Measurements from ENCODE around the gene BEND7. TPM values are rescaled to one million over a fixed set of nuclear protein-coding genes. Genes with fewer than 3 reads are reported as not detected.
"Not testable (repeated sequence)": the region's sequence is repeated elsewhere in the genome, so short reads cannot be mapped to it uniquely, and the experiment has no call there.

BEND7 gene
- total RNA-seq, 1 donor from 2014 or later, result 3.1 TPM

DNA sequence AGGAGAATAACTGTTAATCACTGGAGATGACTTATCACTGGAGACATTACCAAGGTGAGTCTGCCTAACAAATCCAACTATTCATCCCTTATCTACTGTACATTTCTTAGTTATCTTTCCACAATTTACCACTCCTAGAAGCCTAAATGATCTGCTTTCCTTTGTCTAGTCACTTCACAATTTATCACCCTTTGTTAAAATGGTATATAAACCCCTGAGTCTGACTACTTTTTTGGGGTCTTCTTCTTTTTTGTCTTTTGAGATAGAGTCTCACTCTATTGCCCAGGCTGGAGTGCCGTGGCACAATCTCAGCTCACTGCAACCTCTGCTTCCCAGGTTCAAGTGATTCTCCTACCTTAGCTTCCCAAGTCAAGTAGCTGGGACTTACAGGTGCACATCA, 114.7 kb downstream of the BEND7 start:
- no peak overlapping the region for H3K27ac Mint-ChIP-seq (ENCODE audit: unreplicated experiment)
- DNase-seq, result no peak
- peaks cover 3% of the 10 kb centered on the region for H3K27me3 Mint-ChIP-seq (ENCODE audit: unreplicated experiment)
- H3K9me3 Mint-ChIP-seq (ENCODE audit: unreplicated experiment), result peaks cover 8% of the 10 kb centered on the region
- TF ChIP-seq, protein P1, sequence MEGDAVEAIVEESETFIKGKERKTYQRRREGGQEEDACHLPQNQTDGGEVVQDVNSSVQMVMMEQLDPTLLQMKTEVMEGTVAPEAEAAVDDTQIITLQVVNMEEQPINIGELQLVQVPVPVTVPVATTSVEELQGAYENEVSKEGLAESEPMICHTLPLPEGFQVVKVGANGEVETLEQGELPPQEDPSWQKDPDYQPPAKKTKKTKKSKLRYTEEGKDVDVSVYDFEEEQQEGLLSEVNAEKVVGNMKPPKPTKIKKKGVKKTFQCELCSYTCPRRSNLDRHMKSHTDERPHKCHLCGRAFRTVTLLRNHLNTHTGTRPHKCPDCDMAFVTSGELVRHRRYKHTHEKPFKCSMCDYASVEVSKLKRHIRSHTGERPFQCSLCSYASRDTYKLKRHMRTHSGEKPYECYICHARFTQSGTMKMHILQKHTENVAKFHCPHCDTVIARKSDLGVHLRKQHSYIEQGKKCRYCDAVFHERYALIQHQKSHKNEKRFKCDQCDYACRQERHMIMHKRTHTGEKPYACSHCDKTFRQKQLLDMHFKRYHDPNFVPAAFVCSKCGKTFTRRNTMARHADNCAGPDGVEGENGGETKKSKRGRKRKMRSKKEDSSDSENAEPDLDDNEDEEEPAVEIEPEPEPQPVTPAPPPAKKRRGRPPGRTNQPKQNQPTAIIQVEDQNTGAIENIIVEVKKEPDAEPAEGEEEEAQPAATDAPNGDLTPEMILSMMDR (IDR thresholded peaks at IDR 0.05; ENCODE audit: partially characterized antibody, unreplicated experiment), result no peak
- no peak overlapping the region for H3K4me3 Mint-ChIP-seq (ENCODE audit: unreplicated experiment)
- H3K36me3 Mint-ChIP-seq (ENCODE audit: unreplicated experiment), result peaks cover 5% of the 10 kb centered on the region
- H3K4me1 Mint-ChIP-seq (ENCODE audit: low read depth, unreplicated experiment), result peaks cover 3% of the 10 kb centered on the region

DNA sequence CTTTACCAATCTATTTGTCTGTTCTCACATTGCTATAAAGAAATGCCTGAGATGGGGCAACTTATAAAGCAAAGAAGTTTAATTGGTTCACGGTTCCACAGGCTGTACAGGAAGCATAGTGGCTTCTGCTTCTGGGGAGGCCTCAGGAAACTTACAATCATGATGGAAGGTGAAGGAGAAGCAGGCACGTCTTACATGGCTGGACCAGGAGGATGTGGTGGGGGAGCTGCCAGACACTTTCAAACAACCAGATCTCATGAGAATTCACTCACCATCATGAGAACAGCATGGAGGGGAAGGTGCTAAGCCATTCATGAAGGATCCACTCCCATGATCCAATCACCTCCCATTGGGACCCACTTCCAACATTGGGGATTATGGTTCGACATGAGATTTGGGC, 115.9 kb downstream of the BEND7 start:
- TF ChIP-seq, protein P1 (IDR thresholded peaks at IDR 0.05; ENCODE audit: partially characterized antibody, unreplicated experiment), result no peak
- H3K36me3 Mint-ChIP-seq (ENCODE audit: unreplicated experiment), result peaks cover 5% of the 10 kb centered on the region
- H3K4me3 Mint-ChIP-seq (ENCODE audit: unreplicated experiment), result no peak overlapping the region
- no peak for DNase-seq
- H3K27me3 Mint-ChIP-seq (ENCODE audit: unreplicated experiment), result peaks cover 3% of the 10 kb centered on the region
- peaks cover 3% of the 10 kb centered on the region for H3K4me1 Mint-ChIP-seq (ENCODE audit: low read depth, unreplicated experiment)
- H3K27ac Mint-ChIP-seq (ENCODE audit: unreplicated experiment), result no peak overlapping the region
- peaks cover 8% of the 10 kb centered on the region for H3K9me3 Mint-ChIP-seq (ENCODE audit: unreplicated experiment)

DNA sequence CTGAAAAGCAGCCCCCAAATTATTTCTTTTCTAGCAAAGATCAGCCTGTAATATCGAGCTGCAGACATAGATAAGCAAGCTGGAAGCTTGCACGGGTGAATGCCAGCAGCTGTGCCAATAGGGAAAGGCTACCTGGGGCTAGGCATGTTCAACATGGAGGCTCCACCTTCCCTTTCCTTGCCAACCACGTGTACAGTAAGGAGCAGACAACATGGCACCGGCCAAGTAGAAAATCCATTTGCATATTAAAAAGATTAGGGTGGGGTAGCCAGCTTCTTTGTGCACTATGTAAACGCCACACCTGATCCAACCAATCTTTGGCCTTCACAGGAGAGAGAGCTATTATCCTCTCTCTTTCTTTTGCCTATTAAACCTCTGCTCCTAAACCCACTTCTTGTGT, 124.0 kb downstream of the BEND7 start:
- peaks cover 5% of the 10 kb centered on the region for H3K9me3 Mint-ChIP-seq (ENCODE audit: unreplicated experiment)
- TF ChIP-seq, protein P1 (IDR thresholded peaks at IDR 0.05; ENCODE audit: partially characterized antibody, unreplicated experiment), result no peak
- H3K36me3 Mint-ChIP-seq (ENCODE audit: unreplicated experiment), result peaks cover 9% of the 10 kb centered on the region
- DNase-seq, result no peak
- H3K27ac Mint-ChIP-seq (ENCODE audit: unreplicated experiment), result no peak overlapping the region
- H3K4me1 Mint-ChIP-seq (ENCODE audit: low read depth, unreplicated experiment), result no peaks in the 10 kb centered on the region
- no peak overlapping the region for H3K4me3 Mint-ChIP-seq (ENCODE audit: unreplicated experiment)
- no peaks in the 10 kb centered on the region for H3K27me3 Mint-ChIP-seq (ENCODE audit: unreplicated experiment)

DNA sequence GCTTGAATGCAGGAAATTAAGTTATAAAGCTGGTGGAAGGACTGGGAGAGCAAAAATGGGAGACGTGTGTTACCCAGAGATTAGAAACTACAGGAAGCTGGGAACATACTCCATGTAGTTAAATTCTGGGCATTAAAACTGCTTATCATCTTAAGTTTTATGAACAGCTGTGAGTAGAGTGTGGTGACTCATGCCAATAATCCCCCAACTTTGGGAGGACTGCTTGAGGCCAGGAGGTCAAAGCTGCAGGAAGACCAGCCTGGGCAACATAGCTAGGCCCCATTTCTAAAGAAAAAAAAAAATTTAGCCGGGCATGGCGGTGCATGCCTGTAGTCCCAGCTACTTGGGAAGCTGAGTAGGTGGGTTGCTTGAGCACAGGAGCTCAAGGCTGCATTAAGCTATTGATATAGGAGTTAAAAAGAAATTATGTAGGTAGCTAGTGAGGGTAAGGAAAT, 124.5 kb downstream of the BEND7 start:
- H3K36me3 Mint-ChIP-seq (ENCODE audit: unreplicated experiment), result peaks cover 9% of the 10 kb centered on the region
- H3K27me3 Mint-ChIP-seq (ENCODE audit: unreplicated experiment), result no peaks in the 10 kb centered on the region
- TF ChIP-seq, protein P1 (IDR thresholded peaks at IDR 0.05; ENCODE audit: partially characterized antibody, unreplicated experiment), result no peak
- no peak overlapping the region for H3K27ac Mint-ChIP-seq (ENCODE audit: unreplicated experiment)
- H3K4me1 Mint-ChIP-seq (ENCODE audit: low read depth, unreplicated experiment), result no peaks in the 10 kb centered on the region
- no peak overlapping the region for H3K4me3 Mint-ChIP-seq (ENCODE audit: unreplicated experiment)
- H3K9me3 Mint-ChIP-seq (ENCODE audit: unreplicated experiment), result peaks cover 5% of the 10 kb centered on the region
- no peak for DNase-seq

DNA sequence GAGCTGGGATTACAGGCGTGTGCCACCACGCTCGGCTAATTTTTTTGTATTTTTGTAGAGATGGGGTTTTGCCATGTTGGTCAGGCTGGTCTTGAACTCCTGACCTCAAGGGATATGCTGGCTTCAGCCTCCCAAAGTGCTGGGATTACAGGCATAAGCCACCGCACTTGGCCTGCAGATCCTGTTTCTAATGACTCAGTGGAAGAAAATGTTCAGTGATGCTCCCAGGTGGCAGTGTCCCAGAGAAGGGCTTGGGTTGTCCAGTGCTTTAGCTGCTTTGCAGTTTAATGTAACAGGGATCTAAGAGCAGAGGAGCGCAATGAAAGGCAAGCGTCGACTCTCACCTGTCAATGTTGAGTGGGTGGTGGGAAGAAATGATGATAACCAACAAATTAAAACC, 125.4 kb downstream of the BEND7 start:
- not testable (repeated sequence) for H3K36me3 Mint-ChIP-seq (ENCODE audit: unreplicated experiment); DNase-seq; H3K4me1 Mint-ChIP-seq (ENCODE audit: low read depth, unreplicated experiment); H3K9me3 Mint-ChIP-seq (ENCODE audit: unreplicated experiment); H3K27me3 Mint-ChIP-seq (ENCODE audit: unreplicated experiment); H3K4me3 Mint-ChIP-seq (ENCODE audit: unreplicated experiment); H3K27ac Mint-ChIP-seq (ENCODE audit: unreplicated experiment)

DNA sequence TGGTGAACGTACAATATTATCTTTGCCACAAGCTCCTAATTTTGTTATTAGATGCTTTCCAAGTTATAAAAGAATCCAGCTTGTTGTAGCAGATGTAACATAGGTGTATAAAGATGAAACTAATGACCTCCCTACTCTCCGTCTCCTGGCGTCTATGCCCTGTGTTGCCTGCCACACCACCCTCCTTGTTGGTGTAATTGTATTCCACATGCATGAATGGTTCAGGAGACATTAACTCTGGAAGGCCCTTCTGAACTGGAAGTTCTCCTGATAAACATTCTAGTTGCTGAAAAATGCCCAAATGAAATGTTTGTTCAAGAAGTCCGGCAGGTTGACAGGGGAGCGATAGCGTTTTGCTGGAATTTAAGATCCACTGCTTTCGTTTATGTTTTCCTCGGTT, 126.8 kb downstream of the BEND7 start:
- Mint-ChIP-seq H3K4me1 (ENCODE audit: low read depth, unreplicated experiment) (no peaks in the 10 kb centered on the region), H3K27me3 (ENCODE audit: unreplicated experiment) (no peaks in the 10 kb centered on the region), H3K36me3 (ENCODE audit: unreplicated experiment) (peaks cover 9% of the 10 kb centered on the region), H3K27ac (ENCODE audit: unreplicated experiment) (no peak overlapping the region), H3K9me3 (ENCODE audit: unreplicated experiment) (peaks cover 5% of the 10 kb centered on the region), H3K4me3 (ENCODE audit: unreplicated experiment) (no peak overlapping the region)
- TF ChIP-seq, protein P1 (IDR thresholded peaks at IDR 0.05; ENCODE audit: partially characterized antibody, unreplicated experiment), result no peak
- DNase-seq, result no peak

Measured in glutamatergic neuron (in vitro differentiated cells).